ENCODE data around the gene PIAS4. TPM values are rescaled to one million over a fixed set of nuclear protein-coding genes. Genes with fewer than 3 reads are reported as not detected.

Gene PIAS4
- total and polyA plus RNA-seq, 9 of the 15 experiments (the other 6 are each of a cell fraction or from before 2014, with no cell fraction given), result 0.27 to 34.9 (median 14.4) TPM

DNA sequence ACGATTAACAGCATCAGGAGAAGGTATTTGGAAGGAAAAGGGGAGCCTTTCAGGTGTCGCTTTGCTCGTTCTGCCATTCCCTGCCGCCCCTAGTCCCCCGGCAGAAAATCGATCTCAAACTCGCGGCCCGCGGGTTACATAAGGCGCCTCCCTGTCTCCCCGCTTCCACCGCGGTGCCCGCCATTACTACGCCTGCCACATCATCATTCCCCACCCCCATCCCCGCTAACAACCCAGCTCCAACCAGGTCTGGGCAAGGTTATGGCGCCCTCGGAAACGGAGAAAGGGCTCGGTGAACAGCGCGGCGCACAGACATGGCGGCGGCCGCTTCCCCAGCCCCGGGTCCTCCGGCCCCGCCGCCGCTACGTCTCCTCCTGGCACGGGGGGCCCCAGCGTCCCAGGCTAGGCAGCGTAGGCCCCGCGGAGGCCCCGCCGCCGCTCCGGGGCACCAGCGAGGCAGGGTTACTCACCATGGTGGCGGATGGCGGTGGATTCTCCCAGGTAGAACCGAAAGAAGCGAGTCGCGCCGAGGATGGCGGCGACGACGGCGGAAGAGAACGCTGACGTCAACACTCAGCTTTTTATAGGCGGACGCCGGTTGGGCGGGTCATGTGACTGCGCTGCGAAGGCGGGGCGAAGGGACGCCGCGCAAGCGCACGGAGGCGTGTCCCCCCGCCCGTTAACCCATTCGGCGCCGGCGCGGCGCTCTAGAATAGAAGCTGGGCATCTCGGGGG, 22.5 kb upstream of the PIAS4 start, which contains the start of gene EEF2 (continued):
- peak; percentile 93 for TF ChIP-seq TGIF2 (CRISPR knock-in tag; IDR thresholded peaks at IDR 0.05)
- TF ChIP-seq ZNF311 (CRISPR knock-in tag; IDR thresholded peaks at IDR 0.05), result no peak
- peak; percentile 93 for TF ChIP-seq RB1 (IDR thresholded peaks at IDR 0.05; ENCODE audit: low read depth)
- TF ChIP-seq RBM17 (IDR thresholded peaks at IDR 0.05; ENCODE audit: borderline replicate concordance, low read depth, low read length), result no peak
- TF ChIP-seq, protein P1, sequence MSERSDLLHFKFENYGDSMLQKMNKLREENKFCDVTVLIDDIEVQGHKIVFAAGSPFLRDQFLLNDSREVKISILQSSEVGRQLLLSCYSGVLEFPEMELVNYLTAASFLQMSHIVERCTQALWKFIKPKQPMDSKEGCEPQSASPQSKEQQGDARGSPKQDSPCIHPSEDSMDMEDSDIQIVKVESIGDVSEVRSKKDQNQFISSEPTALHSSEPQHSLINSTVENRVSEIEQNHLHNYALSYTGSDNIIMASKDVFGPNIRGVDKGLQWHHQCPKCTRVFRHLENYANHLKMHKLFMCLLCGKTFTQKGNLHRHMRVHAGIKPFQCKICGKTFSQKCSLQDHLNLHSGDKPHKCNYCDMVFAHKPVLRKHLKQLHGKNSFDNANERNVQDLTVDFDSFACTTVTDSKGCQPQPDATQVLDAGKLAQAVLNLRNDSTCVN (CRISPR knock-in tag; IDR thresholded peaks at IDR 0.05), result no peak
- TF ChIP-seq, protein P2, sequence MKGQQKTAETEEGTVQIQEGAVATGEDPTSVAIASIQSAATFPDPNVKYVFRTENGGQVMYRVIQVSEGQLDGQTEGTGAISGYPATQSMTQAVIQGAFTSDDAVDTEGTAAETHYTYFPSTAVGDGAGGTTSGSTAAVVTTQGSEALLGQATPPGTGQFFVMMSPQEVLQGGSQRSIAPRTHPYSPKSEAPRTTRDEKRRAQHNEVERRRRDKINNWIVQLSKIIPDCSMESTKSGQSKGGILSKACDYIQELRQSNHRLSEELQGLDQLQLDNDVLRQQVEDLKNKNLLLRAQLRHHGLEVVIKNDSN (CRISPR knock-in tag; IDR thresholded peaks at IDR 0.05), result peak; percentile 98
- TF ChIP-seq BACH1 (tag; IDR thresholded peaks at IDR 0.05), result no peak
- peak; percentile 100 for TF ChIP-seq BRD4 (IDR thresholded peaks at IDR 0.05)
- no peak for TF ChIP-seq ZNF655 (CRISPR knock-in tag; IDR thresholded peaks at IDR 0.05)
- TF ChIP-seq, protein P3, sequence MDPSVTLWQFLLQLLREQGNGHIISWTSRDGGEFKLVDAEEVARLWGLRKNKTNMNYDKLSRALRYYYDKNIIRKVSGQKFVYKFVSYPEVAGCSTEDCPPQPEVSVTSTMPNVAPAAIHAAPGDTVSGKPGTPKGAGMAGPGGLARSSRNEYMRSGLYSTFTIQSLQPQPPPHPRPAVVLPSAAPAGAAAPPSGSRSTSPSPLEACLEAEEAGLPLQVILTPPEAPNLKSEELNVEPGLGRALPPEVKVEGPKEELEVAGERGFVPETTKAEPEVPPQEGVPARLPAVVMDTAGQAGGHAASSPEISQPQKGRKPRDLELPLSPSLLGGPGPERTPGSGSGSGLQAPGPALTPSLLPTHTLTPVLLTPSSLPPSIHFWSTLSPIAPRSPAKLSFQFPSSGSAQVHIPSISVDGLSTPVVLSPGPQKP (CRISPR knock-in tag; IDR thresholded peaks at IDR 0.05), result no peak
- TF ChIP-seq ZNF165 (CRISPR knock-in tag; IDR thresholded peaks at IDR 0.05; ENCODE audit: borderline replicate concordance), result no peak; the same call in 1 of the 2 replicates
- TF ChIP-seq TAF7 (tag; IDR thresholded peaks at IDR 0.05), result peak; percentile 100
- no peak for TF ChIP-seq HLTF (IDR thresholded peaks at IDR 0.05)
- TF ChIP-seq BMI1 (IDR thresholded peaks at IDR 0.05; ENCODE audit: low read length), result no peak
- 0 out of 2 replicates have a peak, but pooled peaks have one; percentile 24 for TF ChIP-seq RFX7 (CRISPR knock-in tag; IDR thresholded peaks at IDR 0.05)
- no peak for TF ChIP-seq NFXL1 (CRISPR knock-in tag; IDR thresholded peaks at IDR 0.05)
- no peak for TF ChIP-seq CHD2 (IDR thresholded peaks at IDR 0.05; ENCODE audit: low read depth, low read length)
- no peak for TF ChIP-seq CREB5 (CRISPR knock-in tag; IDR thresholded peaks at IDR 0.05)
- no peak for TF ChIP-seq DMBX1 (CRISPR knock-in tag; IDR thresholded peaks at IDR 0.05; ENCODE audit: borderline replicate concordance)
- no peak for TF ChIP-seq ZNF551 (CRISPR knock-in tag; IDR thresholded peaks at IDR 0.05)
- TF ChIP-seq TBP (optimal IDR thresholded peaks at IDR 0.05; ENCODE audit: low read depth, low read length), result no peak
- TF ChIP-seq IRF1 (CRISPR knock-in tag; IDR thresholded peaks at IDR 0.05; ENCODE audit: borderline replicate concordance), result no peak
- no peak for TF ChIP-seq KAT2B (IDR thresholded peaks at IDR 0.05; ENCODE audit: low read depth, low read length)
- TF ChIP-seq HEY1 (CRISPR knock-in tag; IDR thresholded peaks at IDR 0.05; ENCODE audit: borderline replicate concordance), result no peak
